Measurements from ENCODE around the gene CYP2S1.

The CYP2S1 gene

DNA sequence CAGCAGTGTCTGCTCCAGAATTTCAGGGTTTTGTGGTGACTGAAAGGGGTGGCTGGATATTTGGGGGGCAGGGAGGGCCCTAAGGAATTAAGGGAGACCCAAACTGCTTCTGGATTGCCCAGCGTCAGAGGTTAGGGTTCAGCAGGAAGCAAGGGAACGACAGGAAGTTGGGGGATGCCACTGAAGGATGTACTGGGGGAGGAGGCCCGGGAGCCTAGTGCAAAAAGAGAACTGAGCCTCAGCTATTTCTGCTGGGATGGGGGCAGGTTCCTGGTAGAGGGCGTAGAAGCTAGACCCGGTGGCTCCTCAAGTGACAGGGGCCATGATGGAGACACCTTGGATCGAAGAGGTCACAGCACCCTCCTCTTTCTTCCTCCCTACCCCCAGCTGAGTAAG lies 1.1 kb downstream of the CYP2S1 start:
- no peak for DNase-seq (ENCODE audit: low read depth)

DNA sequence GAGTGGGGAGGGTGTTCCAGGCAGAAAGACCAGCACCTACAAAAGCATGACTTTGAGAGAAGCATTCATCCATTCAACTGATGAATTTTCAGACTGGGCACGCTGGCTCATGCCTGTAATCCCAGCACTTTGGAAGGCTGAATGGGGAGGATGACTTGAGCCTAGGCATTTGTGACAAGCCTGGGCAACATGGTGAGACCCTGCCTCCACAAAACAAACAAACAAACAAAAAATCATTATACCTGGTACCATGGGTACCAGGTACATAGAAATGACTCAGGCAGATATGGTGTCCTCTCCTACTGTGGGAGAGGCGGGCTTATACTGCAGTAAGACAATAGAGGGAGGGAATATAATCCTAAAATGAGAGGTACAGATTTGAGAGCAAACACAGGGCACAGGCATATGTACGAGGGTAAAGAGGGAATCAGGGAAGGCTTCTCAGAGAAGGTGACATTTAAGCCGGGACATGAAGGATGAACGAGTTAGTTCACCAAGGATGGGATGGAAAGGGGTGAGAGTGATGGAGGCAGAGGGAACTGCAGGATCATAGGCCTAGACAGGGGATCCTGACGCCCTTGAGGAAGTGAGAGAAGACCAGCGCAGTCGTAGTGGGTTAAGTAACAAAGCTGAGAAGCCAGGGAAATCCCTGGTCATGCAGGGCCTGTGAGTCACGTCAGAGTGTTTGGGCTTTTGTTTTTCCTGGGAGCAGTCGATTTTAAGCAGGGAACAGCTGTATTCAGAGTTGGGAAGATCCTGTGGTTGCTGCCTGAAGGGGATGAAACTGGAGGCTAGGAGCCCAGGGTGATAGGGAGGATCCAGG lies 2.9 kb downstream of the CYP2S1 start:
- peak; percentile 39 for DNase-seq (ENCODE audit: low read depth)

DNA sequence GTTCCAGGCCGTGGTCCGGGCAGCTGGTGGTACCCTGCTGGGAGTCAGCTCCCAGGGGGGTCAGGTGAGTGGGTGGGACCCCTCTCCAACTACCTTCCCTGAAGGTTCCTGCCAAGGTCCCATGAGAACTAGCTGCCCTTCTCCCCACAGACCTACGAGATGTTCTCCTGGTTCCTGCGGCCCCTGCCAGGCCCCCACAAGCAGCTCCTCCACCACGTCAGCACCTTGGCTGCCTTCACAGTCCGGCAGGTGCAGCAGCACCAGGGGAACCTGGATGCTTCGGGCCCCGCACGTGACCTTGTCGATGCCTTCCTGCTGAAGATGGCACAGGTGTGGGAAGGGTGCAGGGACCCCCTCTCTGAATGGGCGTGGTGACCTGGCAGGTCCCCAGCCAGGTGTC lies 5.5 kb downstream of the CYP2S1 start:
- no peak for DNase-seq (ENCODE audit: low read depth)

- no peak for DNase-seq (ENCODE audit: low read depth)
Observed at GRCh38 chr19:41203371-41203770, 10.4 kb downstream of the CYP2S1 start.

- DNase-seq (ENCODE audit: low read depth), result peak; percentile 89
Observed at GRCh38 chr19:41204338-41204737, 11.3 kb downstream of the CYP2S1 start.

DNA sequence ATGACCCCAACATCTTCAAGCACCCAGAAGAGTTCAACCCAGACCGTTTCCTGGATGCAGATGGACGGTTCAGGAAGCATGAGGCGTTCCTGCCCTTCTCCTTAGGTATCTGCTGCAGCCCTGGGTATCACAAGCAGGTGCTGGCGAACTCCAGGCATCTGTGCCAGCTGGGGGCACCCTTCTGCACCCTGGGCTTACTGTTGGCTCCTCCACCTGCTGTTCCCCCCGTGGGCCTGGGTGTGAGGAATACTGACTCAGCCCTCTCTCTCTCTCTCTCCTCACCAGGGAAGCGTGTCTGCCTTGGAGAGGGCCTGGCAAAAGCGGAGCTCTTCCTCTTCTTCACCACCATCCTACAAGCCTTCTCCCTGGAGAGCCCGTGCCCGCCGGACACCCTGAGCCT lies 13.0 kb downstream of the CYP2S1 start:
- peak; percentile 52 for DNase-seq (ENCODE audit: low read depth)

DNA sequence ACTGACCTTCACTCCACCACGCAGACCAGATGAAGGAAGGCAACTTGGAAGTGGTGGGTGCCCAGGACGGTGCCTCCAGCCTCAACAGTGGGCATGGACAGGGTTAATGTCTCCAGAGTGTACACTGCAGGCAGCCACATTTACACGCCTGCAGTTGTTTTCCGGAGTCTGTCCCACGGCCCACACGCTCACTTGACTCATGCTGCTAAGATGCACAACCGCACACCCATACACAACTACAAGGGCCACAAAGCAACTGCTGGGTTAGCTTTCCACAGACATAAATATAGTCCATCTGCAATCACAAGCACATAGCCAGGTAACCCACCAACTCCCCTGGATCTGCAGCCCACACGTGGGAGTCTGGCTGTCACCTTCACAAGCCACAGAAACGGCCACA lies 13.4 kb downstream of the CYP2S1 start:
- DNase-seq (ENCODE audit: low read depth), result no peak

DNA sequence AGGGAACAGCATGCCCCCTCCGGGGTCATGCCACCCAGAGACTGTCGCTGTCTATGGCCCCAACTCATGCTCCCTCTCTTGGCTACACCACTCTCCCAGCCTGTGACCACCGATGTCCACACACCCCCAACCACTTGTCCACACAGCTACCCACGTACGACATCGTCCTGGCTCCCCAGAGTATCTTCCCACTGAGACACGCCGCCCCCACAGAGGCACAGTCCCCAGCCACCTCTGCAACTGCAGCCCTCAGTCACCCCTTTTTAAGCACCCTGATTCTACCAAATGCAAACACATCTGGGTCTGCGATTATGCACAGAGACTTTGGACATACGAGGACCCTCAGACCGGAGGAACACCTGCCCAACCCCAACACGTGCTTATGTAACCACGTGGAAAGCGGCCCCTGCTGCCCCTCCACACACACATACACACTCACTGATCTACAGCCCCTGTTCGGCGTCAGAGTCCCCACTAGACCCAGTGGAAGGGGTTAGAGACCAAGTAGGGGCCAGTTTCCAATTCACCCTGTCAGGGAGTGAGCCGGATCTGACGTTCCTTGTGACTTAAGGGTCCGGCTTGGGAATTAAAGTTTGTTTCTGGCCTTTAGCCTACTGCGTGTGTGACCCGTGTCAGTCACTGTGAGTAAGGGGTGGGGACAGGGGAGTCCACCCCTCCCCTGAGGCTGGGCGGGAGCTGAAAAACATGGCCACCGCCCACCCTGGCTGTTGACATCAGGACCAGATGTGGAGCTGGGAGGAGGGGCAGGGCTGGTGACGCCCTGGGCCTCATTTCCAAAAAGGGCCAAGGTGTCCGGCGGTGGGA lies 14.1 kb downstream of the CYP2S1 start:
- no peak for DNase-seq (ENCODE audit: low read depth)

DNA sequence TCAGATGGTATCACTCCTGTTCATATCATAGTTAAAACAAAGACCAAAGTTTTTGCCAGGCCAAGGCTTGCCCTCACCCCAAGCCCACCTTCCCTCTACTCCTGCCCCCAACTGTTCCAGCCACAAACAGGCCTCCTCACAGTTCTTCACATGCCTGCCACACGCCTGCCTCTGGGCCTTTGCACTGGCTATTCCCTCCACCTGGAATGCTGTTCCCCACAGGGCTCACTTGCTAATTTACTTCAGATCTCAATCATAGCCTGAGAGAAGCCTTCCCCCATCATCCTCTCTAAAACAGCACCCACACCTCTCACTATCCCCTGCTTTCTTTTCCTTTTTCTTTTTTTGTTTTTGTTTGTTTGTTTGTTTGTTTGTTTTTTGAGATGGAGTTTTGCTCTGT lies 21.1 kb downstream of the CYP2S1 start:
- no peak for DNase-seq (ENCODE audit: low read depth)

GRCh38 chr19:41217741-41218140 lies 24.7 kb downstream of the CYP2S1 start:
- no peak for DNase-seq (ENCODE audit: low read depth)

- DNase-seq (ENCODE audit: low read depth), result no peak
Observed at GRCh38 chr19:41218249-41218614, 25.2 kb downstream of the CYP2S1 start.

DNA sequence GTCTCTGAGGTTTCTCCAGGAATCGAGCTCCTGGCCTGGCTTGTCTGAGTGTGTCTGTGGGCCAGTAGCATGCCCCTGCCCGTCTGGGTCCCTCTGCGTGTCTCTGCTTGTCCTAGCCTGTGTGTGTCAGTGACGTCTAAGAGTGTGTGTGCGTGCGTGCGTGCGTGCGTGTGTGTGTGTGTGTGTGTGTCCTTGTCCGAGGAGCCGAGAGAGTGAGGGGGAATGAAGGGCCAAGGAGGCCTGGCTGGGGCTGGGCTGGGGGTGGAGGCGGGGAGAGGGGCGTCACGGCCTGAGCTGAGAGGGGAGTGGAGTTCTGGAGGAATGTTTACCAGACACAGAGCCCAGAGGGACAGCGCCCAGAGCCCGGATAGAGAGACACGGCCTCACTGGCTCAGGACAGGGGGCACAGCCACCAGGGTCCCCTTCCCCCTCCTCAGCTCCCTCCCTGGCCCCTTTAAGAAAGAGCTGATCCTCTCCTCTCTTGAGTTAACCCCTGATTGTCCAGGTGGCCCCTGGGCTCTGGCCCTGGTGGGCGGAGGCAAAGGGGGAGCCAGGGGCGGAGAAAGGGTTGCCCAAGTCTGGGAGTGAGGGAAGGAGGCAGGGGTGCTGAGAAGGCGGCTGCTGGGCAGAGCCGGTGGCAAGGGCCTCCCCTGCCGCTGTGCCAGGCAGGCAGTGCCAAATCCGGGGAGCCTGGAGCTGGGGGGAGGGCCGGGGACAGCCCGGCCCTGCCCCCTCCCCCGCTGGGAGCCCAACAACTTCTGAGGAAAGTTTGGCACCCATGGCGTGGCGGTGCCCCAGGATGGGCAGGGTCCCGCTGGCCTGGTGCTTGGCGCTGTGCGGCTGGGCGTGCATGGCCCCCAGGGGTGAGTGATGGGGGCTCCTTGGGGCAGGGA lies 25.8 kb downstream of the CYP2S1 start, which contains the start of gene AXL:
TSS of gene AXL (plus strand) at position 609 of the 893 bp plus-strand sequence. CDS start at position 779, 170 bp downstream.
- peak; percentile 87 for DNase-seq (ENCODE audit: low read depth)

DNA sequence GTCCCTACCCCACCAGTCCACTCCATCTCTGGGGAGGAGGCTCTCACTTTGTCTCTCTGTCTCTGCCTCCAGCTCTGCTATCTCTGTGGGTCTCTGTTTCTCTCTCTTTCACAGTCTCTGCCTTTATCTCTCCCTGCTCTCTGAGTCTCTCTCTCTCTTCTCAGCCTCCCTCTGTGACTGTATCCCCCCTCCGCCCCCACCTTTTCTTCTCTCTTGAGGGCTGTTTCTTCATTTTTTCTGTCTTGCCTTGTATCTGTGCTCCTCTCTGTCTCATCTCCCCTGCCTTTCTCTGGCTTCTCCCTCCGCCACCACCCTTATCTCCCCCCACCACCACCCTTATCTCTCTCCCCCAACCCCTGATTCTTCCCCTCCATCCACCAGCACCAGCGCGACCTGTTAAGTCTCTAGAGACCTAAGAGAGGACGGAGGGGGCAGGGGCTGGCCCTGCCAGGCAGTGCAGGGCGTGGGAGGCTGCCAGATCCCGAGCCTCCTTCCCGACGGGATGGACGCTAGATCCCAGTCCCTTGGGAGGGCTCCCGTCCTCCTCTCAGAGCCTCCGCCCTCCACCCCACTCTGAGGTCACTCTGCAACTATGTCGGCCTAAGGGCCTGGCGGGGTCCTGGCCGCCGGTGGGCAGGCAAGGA lies 27.0 kb downstream of the CYP2S1 start:
- DNase-seq (ENCODE audit: low read depth), result peak; percentile 84

DNA sequence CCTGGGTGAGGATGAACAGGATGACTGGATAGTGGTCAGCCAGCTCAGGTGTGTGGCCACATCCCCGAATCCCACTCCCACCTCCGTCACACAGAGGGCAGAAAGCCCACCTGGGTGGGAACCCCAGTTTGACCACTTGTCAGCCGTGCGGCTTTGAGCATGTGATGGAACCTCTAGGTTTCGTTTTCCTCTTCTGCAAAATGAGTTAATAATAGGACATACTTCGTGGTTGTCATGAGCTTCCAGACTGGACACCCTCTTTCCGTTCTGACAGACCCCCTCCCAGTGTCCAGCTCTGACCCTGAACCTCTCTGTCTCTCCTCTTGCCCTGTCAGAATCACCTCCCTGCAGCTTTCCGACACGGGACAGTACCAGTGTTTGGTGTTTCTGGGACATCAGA lies 27.8 kb downstream of the CYP2S1 start:
- DNase-seq (ENCODE audit: low read depth), result peak; percentile 37

- DNase-seq (ENCODE audit: low read depth), result no peak
Observed at GRCh38 chr19:41221514-41222205, 28.6 kb downstream of the CYP2S1 start.

- no peak for DNase-seq (ENCODE audit: low read depth)
Observed at GRCh38 chr19:41222240-41222639, 29.2 kb downstream of the CYP2S1 start.

DNA sequence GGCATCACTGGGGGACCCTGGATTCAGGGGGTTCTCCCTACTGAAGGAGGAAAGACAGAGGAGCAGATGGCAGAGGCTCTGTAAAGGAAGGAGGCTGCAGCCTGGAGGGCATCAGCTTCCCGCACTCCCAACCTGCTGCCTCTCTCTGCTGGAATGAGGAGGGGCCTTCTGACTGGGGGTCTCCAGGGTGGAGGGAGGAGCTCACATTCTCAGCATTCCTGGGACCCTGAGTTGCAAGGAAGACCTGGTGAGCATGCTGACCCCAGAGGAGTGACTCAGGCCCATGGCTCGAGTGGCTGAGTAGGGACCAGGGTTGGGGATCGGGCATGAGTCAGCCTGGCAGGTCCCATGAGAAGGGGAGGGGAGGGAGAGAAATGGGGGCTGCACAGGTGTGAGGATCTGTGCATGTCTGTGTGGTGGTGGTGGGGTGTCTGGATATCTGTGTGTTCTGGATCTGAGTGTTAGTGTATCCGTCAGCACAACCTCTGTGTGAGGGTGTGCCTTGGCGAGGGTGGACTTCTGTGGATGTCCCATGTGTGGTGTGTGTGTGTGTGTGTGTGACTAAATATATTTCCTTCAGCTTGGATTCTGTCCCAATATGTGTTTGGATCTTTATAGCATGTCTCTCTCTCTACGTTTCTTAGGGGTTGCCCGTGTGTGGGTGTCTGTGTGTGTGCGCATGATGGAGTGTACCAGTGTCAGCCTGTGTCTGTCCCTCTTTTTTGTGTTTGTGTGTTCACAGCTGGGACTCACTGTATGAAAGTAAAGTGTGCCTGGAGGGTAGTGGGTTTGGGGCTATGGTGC lies 30.6 kb downstream of the CYP2S1 start:
- DNase-seq (ENCODE audit: low read depth), result peak; percentile 93

DNA sequence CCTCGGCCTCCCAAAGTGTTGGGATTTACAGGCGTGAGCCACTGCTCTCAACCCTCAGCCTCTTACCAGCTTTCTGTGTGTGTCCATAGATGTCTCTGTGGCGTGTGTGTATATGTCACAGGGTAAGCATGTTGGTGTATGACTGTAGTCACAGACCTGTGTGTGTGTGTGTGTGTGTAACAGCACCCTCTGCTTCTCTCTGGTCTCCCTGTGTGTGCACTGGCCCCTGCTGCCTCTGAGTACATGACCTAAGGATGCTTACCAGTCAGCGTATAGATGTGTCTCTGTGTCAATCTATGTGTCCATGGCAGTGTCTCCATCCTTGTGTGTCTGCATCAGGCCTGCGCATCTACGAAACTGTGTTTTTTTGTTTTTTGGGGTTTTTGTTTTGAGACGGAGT lies 31.6 kb downstream of the CYP2S1 start:
- DNase-seq (ENCODE audit: low read depth), result no peak

- peak; percentile 100 for DNase-seq (ENCODE audit: low read depth)
Observed at GRCh38 chr19:41225238-41226052, 32.4 kb downstream of the CYP2S1 start.
